HepG2 (cell line): ENCODE measurements around the gene DDRGK1.

Experiments used
- CBX2 ChIP-seq, 2 experiments: fragments of 200-600 bp in 1 of 2; sonication (generic); formaldehyde crosslinking in 1 of 2; IDR thresholded peaks; 2 replicates each; pipeline versions ENCODE4 v1.7.0 to v1.8.1; 2018 to 2022; ENCODE audit warnings: low read depth in 2 of 2, low read length in 1 of 2, mild to moderate bottlenecking in 1 of 2, missing genetic modification reagents in 1 of 2
- CTCF ChIP-seq: sonication (generic); formaldehyde crosslinking; IDR thresholded peaks from 2 replicates; pipeline ENCODE4 v1.5.0; 2020; ENCODE audit warnings: mild to moderate bottlenecking, missing genetic modification reagents, moderate library complexity
- PHF20 ChIP-seq: sonication (generic); formaldehyde crosslinking; IDR thresholded peaks from 2 replicates; pipeline ENCODE4 v1.5.0; 2020; ENCODE audit warnings: mild to moderate bottlenecking, missing genetic modification reagents
- POLR2AphosphoS5 ChIP-seq: IDR thresholded peaks from 2 replicates; pipeline ENCODE4 v1.6.1; 2012; ENCODE audit warnings: low read depth, low read length
- ZNF780A ChIP-seq: sonication (generic); formaldehyde crosslinking; IDR thresholded peaks from 2 replicates; pipeline ENCODE4 v1.8.0; 2022; ENCODE audit warnings: mild to moderate bottlenecking, missing genetic modification reagents, moderate library complexity
- TF ChIP-seq, protein P1 (sequence below): sonication (generic); formaldehyde crosslinking; IDR thresholded peaks from 2 replicates; pipeline ENCODE4 v1.5.0; 2020; ENCODE audit warnings: mild to moderate bottlenecking, missing genetic modification reagents
- TF ChIP-seq, protein P2 (sequence below): sonication (generic); formaldehyde crosslinking; IDR thresholded peaks from 2 replicates; pipeline ENCODE4 v1.5.0; 2020; ENCODE audit warnings: mild to moderate bottlenecking, missing genetic modification reagents
- TF ChIP-seq, protein P3 (sequence below): sonication (generic); formaldehyde crosslinking; IDR thresholded peaks from 2 replicates; pipeline ENCODE4 v1.8.0; 2022; ENCODE audit warnings: mild to moderate bottlenecking, missing genetic modification reagents, moderate library complexity

DNA sequence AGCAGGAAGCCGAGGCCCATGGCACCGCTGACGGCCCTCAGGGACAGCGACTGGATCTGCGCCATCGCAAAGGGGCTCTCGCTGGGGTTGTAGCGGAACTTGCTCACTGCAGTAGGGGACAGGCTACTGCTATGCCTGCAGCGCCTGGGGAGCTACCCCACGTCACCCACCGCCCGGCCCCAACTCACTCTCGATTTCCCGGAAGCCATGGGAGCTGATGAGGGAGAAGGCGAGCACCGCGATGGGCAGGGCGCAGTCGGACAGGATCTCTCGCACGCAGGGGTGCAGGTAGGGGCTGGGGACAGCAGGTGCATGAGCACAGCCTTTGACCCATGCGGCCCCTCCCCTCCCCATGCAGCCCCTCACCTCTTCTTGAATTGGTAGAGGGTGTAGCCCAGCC is 24.7 kb upstream of the DDRGK1 start:
- TF ChIP-seq, protein P1, sequence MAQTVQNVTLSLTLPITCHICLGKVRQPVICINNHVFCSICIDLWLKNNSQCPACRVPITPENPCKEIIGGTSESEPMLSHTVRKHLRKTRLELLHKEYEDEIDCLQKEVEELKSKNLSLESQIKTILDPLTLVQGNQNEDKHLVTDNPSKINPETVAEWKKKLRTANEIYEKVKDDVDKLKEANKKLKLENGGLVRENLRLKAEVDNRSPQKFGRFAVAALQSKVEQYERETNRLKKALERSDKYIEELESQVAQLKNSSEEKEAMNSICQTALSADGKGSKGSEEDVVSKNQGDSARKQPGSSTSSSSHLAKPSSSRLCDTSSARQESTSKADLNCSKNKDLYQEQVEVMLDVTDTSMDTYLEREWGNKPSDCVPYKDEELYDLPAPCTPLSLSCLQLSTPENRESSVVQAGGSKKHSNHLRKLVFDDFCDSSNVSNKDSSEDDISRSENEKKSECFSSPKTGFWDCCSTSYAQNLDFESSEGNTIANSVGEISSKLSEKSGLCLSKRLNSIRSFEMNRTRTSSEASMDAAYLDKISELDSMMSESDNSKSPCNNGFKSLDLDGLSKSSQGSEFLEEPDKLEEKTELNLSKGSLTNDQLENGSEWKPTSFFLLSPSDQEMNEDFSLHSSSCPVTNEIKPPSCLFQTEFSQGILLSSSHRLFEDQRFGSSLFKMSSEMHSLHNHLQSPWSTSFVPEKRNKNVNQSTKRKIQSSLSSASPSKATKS (CRISPR knock-in tag): no peak
- TF ChIP-seq, protein P2, sequence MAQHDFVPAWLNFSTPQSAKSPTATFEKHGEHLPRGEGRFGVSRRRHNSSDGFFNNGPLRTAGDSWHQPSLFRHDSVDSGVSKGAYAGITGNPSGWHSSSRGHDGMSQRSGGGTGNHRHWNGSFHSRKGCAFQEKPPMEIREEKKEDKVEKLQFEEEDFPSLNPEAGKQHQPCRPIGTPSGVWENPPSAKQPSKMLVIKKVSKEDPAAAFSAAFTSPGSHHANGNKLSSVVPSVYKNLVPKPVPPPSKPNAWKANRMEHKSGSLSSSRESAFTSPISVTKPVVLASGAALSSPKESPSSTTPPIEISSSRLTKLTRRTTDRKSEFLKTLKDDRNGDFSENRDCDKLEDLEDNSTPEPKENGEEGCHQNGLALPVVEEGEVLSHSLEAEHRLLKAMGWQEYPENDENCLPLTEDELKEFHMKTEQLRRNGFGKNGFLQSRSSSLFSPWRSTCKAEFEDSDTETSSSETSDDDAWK (CRISPR knock-in tag): no peak
- TF ChIP-seq POLR2AphosphoS5: no peak
- TF ChIP-seq, protein P3, sequence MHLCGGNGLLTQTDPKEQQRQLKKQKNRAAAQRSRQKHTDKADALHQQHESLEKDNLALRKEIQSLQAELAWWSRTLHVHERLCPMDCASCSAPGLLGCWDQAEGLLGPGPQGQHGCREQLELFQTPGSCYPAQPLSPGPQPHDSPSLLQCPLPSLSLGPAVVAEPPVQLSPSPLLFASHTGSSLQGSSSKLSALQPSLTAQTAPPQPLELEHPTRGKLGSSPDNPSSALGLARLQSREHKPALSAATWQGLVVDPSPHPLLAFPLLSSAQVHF (CRISPR knock-in tag): no peak
- TF ChIP-seq ZNF780A (CRISPR knock-in tag): no peak
- TF ChIP-seq CTCF (CRISPR knock-in tag): no peak
- no peak for TF ChIP-seq CBX2 (IDR thresholded peaks at IDR 0.05; ENCODE audit: low read depth, low read length)
- no peak for TF ChIP-seq CBX2 (CRISPR knock-in tag; IDR thresholded peaks at IDR 0.05; ENCODE audit: low read depth)
- no peak for TF ChIP-seq PHF20
